GM19238 (cell line): ENCODE data around the gene LURAP1L.

Source experiments
- DNase-seq: peaks from one replicate; pipeline ENCODE4 v3.0.0; 2011; ENCODE audit warnings: low spot score; ENCODE audit not compliant: insufficient read length

LURAP1L gene

GRCh38 chr9:12812710-12813109 lies 37.9 kb downstream of the LURAP1L start:
- no peak for DNase-seq

DNA sequence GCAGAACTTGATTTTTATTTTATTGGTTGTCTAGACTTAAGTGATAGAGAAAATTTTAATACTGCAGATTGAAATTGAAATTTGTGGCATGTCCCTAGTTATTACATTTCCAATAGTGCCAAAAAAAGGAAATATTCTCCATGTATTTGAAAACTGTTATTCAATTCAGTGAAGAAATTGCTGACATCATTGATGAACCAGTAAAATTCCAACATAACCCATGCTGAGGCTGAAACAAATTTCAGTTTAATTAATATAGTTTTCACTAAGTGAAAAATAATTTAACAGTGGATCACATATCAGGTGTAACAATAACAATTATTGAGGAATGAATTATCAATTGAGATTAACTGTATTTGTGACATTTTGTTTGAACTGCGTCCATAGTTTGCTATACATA lies 38.7 kb downstream of the LURAP1L start:
- no peak for DNase-seq

- no peak for DNase-seq
Measured at GRCh38 chr9:12813960-12814876, 39.4 kb downstream of the LURAP1L start.

- DNase-seq, result no peak
Measured at GRCh38 chr9:12814877-12815237, 40.0 kb downstream of the LURAP1L start.

- DNase-seq, result no peak
Measured at GRCh38 chr9:12815888-12816287, 41.1 kb downstream of the LURAP1L start.

DNA sequence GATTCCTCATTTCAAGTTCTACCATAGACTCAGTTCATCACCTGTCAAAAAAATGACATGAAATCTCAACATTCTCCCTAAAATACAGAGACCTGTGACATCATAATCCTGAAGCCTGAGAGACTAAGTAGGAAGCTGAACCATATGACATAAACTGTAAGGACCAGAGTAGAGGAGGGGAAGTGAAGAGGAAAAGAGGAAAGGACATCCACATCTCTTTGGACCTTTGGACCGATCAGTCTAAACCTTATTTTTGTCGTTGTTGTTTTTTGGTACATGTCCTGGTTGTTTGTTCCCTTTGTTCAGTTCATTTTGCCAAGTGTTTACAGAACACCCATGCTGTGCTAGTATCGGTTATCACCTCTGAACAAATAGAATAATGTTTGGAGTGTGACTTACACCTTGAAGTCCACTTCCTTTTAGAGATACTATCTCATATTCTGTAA lies 41.9 kb downstream of the LURAP1L start:
- DNase-seq, result no peak

DNA sequence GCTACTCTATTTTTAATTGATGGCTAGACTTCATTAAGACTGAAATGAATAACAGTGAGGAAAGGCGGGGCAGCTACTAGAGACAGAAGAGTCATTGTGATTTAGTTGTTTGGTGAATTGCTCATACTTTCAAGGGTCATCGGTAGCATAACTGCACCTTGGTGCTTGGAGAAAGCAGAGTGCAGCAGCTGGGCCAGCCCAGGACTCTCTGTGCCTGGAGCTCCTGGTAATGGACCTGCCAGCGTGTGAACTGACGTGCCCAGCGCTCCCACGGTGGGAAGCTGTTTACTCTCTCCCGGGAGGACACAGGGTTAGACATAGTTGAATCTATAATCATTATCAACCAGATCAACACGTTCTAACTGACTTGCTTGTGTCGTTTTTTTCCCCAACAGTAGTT lies 42.9 kb downstream of the LURAP1L start:
- DNase-seq, result no peak

- DNase-seq, result no peak
Measured at GRCh38 chr9:12818431-12819000, 43.7 kb downstream of the LURAP1L start.

GRCh38 chr9:12819436-12820185 lies 44.8 kb downstream of the LURAP1L start:
- DNase-seq, result no peak

GRCh38 chr9:12822111-12822510 lies 47.3 kb downstream of the LURAP1L start:
- DNase-seq, result no peak

DNA sequence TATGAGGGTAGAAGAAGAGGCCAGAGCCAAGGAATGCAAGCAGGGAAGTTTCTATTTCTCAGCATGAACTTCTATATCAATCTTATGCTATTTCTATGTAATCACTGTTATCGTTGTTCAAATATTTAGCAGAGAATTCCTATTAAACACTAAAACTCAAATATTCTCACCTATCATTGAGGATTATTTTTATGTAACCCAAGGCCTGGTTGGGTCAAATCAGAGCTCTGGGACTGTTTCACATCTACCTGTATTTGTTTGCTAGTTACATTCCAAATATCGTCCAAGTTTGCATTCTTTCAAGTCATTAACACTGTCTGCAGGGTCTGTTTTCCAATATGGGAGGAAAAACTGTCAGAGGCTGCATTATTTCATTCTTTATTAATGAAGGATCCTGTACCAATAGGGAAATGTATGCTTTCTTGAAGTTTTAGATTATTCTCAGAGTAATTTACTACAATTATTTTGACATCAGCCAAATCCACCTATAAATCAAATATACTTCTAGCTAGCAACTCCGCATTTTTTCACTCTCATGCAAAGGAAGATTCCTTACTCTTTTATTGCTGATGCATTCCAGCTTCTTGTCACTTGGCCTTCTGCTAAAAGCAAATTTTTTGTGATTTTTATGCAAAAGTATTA lies 52.2 kb downstream of the LURAP1L start:
- no peak for DNase-seq

GRCh38 chr9:12833701-12834100 lies 58.9 kb downstream of the LURAP1L start:
- no peak for DNase-seq

- no peak for DNase-seq
Measured at GRCh38 chr9:12838546-12838945, 63.7 kb downstream of the LURAP1L start.

DNA sequence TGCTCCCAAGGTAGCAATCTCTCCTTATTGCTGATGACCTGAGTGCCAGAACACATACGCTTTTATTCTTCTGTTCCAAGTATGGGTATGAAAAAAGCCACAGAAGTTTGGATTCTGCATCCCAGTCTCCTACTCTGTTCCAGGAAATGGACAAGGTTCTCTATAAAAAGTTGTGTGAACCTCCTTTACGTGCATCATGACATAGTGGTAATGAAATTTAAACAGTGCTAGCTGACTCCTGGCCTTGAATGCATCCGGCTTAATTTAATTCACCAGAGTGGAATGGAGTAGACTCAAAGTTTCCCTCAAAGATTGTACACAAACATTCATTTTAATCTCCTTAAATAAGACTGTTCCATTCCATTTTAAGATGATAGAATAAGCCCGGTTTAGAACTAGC lies 68.9 kb downstream of the LURAP1L start:
- DNase-seq, result no peak

DNA sequence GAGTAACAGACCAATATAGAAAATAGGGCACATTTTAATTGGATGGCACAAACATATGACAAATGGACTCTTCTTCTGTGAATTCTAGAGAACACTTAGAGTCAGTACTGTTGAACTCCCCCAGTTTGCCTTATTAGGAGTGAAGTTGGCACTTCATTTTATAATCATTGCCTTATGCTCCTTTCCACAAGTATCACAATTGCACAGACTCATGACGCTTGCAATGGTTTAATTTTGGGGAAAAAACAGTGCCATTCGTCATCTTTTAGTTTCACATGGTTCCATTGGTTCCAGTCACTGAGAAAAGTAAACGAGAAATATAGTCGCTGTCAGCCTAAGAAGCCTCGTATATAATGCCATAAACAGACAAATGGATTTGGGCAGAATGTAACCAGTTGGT lies 71.2 kb downstream of the LURAP1L start:
- DNase-seq, result no peak

DNA sequence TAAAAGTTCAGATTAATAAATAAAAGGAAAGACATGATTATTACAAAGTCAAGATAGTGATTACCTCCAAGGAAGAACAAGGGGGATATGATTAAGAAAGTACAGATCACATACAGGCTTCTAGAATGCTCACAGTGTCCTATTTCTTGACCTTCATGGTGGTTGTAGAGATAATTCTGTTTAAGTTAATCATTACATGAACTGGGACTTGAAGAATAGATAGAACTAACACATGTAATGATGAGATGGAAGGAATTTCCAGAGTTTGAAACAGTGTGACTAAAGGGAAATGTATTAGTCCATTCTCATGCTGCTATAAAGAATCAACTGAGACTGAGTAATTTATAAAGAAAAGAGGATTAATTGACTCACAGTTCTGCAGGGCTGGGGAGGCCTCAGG lies 72.7 kb downstream of the LURAP1L start:
- no peak for DNase-seq

DNA sequence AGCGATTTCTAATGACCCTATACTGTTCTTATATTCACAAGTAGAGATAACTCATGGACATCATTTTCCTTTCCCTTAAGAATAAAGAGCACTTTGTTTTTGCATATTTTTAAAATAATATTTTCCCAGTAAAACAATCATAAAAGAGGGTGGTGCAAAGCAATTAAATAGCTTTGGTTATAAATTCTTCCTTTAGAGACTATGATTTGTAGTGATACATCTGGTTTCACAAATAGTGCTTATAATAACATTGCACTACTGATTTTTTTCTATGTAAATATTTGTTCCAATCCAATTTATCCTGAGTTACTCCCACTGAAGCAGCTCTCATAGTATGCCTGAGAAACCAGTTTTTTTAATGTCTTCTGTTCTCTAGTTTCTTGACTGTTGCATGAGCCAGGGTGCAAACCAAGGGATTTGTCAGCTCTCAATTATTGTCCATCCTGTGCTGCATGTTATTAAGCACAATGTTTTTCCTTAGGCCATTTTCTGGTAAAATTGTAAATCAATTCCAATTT lies 74.7 kb downstream of the LURAP1L start:
- DNase-seq, result no peak

DNA sequence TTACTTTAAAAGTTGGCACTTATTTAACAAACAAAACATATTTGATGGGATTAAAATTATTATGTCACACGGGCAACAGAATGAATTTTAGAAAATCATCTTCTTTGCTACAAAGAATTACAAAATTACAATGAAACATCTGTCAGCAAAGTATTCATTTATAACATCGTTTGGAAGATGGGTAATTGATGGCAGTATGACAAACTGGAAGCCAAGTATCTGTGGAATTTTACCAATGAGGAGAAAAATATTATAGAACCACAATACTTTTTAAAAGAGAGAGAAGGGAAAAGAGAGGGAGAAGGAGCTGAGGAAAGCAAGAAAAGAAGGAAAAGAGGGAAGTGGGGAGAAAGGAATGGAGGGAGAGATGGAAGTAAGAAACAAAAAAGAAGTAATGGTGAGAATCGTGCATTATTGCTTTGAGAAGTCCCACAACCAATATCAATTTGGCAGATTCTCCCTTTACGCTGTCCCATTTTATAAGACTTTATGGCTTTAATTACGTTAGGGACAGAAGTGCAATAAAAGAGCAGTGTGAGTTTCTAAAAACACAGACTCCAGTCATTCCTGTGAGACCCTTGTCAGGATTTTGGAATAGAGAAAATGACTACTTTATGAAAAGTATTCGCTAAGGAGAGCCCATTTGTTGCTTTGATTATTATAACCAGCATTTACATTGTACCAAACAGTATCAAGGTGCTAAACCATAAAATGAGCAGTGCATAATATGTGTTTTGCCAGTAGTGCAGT lies 76.7 kb downstream of the LURAP1L start:
- no peak for DNase-seq

DNA sequence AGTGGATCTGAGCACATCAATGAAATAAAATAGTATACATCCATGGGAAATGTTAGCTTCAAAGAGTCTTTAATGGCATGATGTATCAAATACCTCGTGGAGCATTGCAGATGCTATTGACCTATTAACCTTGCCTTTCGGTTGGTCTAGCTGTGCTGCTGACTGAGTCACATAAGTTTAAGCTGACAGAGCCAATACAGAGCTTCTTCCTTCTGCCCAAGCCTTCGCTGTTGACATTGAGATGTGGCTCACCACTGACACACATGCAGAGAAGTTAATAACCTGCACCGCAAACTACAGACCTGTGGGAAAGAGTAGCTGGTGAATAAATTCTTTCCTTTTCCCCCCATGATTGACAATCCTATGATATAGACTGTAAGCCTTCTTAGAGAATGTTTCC lies 78.2 kb downstream of the LURAP1L start:
- DNase-seq, result no peak

DNA sequence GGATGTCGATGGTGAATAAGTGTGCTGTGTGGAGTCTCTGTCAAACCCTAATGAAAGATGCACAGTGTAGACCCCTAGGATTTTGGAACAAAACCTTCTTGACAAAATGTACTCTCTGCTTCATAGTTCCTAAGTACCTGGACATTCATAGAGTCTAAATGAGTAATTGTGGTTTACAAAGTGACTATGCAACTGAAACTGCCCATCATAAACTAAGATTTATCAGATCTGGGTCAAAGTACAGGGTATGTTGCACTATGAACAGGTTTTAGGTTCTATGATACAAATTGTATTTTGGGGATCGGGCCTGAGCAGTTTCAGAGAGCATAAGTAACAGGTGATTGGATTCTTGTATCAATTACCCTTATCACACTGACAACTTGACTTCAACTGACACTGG lies 79.4 kb downstream of the LURAP1L start:
- no peak for DNase-seq

GRCh38 chr9:12855066-12855465 lies 80.2 kb downstream of the LURAP1L start:
- no peak for DNase-seq
